Natural killer cell treated with Interleukin-12 subunit alpha and Interleukin-12 subunit beta and Interleukin-15 and Interleukin-18, amount 100 ng/mL, for 72 hours (primary cell): ENCODE data around the gene SF1. TPM values are rescaled to one million over a fixed set of nuclear protein-coding genes. Genes with fewer than 3 reads are reported as not detected.

Experiments used
- ATAC-seq, 2 donors: fragments of 150-1000 bp; cut with Tn5 transposase in 1 of 2; sonication (Bioruptor Pico), chemical (Tn5 transposase) in 1 of 2; 2 replicates each; pipeline ENCODE4 v1.10.0; 2021
- DNase-seq: peaks from one replicate; pipeline ENCODE4 v3.0.0; 2022; ENCODE audit warnings: low spot score
- H3K27ac Mint-ChIP-seq, 2 donors: 1 replicate in 1 of 2; 2 replicates in 1 of 2; pipeline ENCODE4 v1.8.0; 2022; ENCODE audit warnings: mixed read lengths in 2 of 2, mild to moderate bottlenecking in 1 of 2, moderate library complexity in 1 of 2
- H3K27me3 Mint-ChIP-seq, 2 donors: 1 replicate in 1 of 2; 2 replicates in 1 of 2; pipeline ENCODE4 v1.8.0; 2022; ENCODE audit warnings: mixed read lengths in 2 of 2
- H3K36me3 Mint-ChIP-seq: one replicate; pipeline ENCODE4 v1.8.0; 2022; ENCODE audit warnings: mixed read lengths
- H3K4me1 Mint-ChIP-seq, 2 donors: 1 replicate in 1 of 2; 2 replicates in 1 of 2; pipeline ENCODE4 v1.8.0; 2022; ENCODE audit warnings: low read depth in 2 of 2, mixed read lengths in 2 of 2, mild to moderate bottlenecking in 1 of 2
- H3K4me3 Mint-ChIP-seq: one replicate; pipeline ENCODE4 v1.8.0; 2022; ENCODE audit warnings: mixed read lengths
- H3K9me3 Mint-ChIP-seq: 2 replicates; pipeline ENCODE4 v1.8.0; 2022; ENCODE audit warnings: mixed read lengths
- total RNA-seq, 2 donors: library from RNA; stranded (reverse); gene quantifications; one replicate each; pipeline ENCODE4 v1.2.3, GENCODE V29; 2022

The SF1 gene
- total RNA-seq, 2 donors from 2014 or later = 376 to 425 TPM

- no peaks in the 10 kb centered on the region for H3K9me3 Mint-ChIP-seq
- ATAC-seq (peak; percentile 63 to 69), DNase-seq (peak; percentile 80)
- no peaks in the 10 kb centered on the region for H3K27me3 Mint-ChIP-seq
- H3K4me3 Mint-ChIP-seq = peak overlapping the region; percentile 82
- peaks cover 17 to 27% of the 10 kb centered on the region in 2 donors for H3K4me1 Mint-ChIP-seq
- H3K36me3 Mint-ChIP-seq = no peaks in the 10 kb centered on the region
- peak overlapping the region; percentile 67 to 75 for H3K27ac Mint-ChIP-seq
Measured at GRCh38 chr11:64745521-64746328, 32.6 kb downstream of the SF1 start.

DNA sequence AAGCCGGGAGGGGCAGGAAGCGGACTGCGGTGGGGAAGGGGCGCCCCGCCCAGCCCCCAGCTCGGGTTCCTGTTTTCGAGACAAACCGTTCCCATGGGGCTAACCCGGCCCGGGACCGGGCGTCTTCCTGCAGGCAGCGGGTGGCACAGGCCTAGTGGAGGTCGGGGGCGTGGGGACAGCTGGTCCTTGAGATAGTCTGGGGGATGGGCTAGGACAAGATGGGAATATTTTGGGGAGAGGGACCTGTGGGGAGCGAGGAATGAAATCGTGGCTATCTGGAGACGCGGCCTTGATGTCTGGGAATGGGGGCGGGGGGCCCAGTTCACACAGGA is 33.2 kb downstream of the SF1 start:
- H3K27me3 Mint-ChIP-seq = no peaks in the 10 kb centered on the region
- DNase-seq (no peak), ATAC-seq (peak; percentile 2 to 34)
- H3K4me3 Mint-ChIP-seq = peak overlapping the region; percentile 82
- H3K36me3 Mint-ChIP-seq = no peaks in the 10 kb centered on the region
- H3K27ac Mint-ChIP-seq = peak overlapping the region; percentile 67 to 75
- H3K4me1 Mint-ChIP-seq = peaks cover 23 to 27% of the 10 kb centered on the region in 2 donors
- H3K9me3 Mint-ChIP-seq = no peaks in the 10 kb centered on the region

DNA sequence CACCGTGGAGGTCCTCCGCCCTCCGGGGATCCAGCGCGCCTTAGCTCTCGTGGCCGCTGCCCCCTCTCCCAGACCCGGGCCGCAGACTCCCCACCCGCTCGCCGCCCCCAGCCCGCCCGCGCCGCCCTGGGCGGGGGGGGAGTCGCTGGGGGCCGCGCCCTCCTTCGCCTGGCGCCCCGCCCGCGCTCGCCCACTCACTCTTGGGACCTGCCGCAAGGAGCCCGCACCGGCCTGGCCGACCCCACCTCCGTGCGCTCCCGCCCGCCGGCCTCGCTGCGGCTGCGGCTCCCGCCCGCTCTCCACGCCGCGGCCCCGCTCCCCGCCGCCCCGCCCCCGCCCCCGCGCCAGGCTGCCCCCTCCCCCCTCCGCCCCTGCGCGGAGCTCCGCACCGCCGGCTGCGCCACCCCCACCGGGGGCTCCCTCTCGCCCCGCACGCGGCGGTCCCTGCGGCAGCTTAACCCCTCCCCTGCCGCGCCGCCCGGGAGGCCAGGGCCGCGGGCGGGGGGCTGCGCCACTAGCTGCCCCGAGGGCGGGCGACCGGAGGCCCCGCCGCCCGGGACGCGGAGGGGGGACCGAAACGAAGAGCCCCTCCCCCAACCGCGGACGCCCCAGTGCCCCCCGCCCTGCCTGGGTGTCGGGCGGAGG is 33.7 kb downstream of the SF1 start:
- H3K36me3 Mint-ChIP-seq = no peaks in the 10 kb centered on the region
- H3K27me3 Mint-ChIP-seq = no peaks in the 10 kb centered on the region
- H3K9me3 Mint-ChIP-seq = no peaks in the 10 kb centered on the region
- peaks cover 24 to 28% of the 10 kb centered on the region in 2 donors for H3K4me1 Mint-ChIP-seq
- DNase-seq = no peak
- peak overlapping the region; percentile 86 to 89 for H3K27ac Mint-ChIP-seq
- H3K4me3 Mint-ChIP-seq = peak overlapping the region; percentile 95
- ATAC-seq = peak; percentile 1

DNA sequence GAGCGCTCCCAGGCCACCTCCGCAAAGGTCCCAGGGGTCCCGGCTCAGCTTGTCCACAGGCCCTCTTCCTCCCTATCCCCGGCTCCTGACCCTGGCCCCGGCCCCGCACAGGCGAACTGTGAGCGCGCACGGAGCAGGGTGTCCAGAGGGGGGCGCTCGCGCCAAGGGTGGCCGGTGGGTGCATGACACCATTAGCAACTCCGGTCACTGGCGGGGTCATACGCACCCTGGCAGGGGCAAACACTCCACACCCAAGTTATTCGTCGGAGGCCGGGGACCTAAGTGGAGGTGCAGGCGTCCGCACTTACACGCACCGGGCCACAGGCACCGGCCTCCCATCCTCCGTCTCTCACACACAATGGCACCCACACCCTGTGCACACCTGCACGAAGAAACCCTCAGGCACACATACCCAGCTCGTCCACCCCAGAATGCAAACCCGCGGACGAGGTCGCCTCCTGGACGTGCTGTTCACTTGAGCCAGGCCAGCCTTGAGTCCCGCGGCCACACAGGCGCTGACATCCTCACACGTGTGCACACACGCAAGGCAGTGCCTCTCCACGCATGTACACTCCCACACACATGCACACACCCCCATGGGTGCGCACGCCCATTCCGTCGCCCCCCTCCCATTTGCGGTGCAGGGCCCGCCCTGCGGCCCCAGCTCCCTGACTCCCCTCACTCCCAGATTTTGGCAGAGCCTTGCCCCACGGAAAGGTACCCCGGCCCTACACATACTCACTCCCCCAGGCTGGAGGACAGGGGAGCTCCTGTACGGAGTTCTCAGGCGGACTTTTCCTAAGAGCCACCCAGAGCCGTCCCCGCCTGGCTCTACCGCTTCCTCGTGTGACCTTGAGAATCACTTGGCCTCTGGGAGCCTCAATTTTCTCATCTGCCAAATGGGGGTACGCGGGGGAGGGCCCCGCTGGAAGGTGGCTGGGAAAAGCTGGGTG is 34.5 kb downstream of the SF1 start, which contains the start of gene RASGRP2:
RASGRP2 (minus strand) TSS at position 552 of the 953 bp plus-strand sequence. CDS start 1,276 bp downstream, outside the sequence.
- peak; percentile 78 for DNase-seq
- Mint-ChIP-seq H3K27ac (peak within 1 kb of the TSS; percentile 86 to 89), H3K36me3 (no peaks in the 10 kb centered on the region), H3K27me3 (no peaks in the 10 kb centered on the region), H3K4me3 (peak within 1 kb of the TSS; percentile 95), H3K9me3 (no peaks in the 10 kb centered on the region), H3K4me1 (peaks cover 24 to 31% of the 10 kb centered on the region in 2 donors)
- peak; percentile 58 to 62 for ATAC-seq

DNA sequence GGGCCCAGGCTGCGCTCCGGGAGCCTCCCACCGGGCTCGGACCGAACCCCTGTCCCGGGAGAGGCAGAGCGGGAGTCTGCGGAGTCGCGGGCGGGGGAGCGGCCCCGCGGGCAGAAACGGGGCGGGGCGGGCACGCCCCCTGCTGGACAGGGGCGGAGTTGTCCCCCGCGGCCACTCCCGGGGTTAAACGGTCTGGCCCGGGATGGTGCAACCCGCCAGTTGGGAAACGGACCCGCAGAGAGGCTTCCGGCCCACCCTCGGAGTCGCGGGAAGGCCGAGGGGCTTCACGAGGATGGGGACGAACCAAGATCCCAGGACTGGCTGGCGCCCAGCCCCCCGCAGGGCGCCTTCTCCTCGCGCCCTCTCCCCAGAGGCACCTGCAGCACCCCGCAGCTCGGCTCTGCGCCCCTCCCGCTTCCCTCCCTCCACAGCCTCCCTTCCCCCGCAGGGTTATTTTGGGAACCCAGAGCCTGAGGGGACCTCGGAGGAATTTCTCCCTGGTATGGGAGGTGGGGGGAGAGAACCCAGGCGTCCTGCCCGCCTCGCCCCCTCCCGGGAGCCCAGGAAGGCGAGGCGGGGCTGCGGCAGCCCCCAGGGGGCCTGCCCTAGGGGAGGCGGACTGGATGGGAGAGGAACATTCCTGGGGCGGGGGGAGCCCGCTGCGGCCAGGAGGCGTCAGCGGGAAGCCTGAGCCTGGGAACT is 35.3 kb downstream of the SF1 start:
- H3K27me3 Mint-ChIP-seq = no peaks in the 10 kb centered on the region
- peak overlapping the region; percentile 86 to 89 for H3K27ac Mint-ChIP-seq
- peak; percentile 88 for DNase-seq
- no peaks in the 10 kb centered on the region for H3K36me3 Mint-ChIP-seq
- H3K4me3 Mint-ChIP-seq = peak overlapping the region; percentile 95
- peak; percentile 63 to 79 for ATAC-seq
- peaks cover 24 to 29% of the 10 kb centered on the region in 2 donors for H3K4me1 Mint-ChIP-seq
- H3K9me3 Mint-ChIP-seq = no peaks in the 10 kb centered on the region

DNA sequence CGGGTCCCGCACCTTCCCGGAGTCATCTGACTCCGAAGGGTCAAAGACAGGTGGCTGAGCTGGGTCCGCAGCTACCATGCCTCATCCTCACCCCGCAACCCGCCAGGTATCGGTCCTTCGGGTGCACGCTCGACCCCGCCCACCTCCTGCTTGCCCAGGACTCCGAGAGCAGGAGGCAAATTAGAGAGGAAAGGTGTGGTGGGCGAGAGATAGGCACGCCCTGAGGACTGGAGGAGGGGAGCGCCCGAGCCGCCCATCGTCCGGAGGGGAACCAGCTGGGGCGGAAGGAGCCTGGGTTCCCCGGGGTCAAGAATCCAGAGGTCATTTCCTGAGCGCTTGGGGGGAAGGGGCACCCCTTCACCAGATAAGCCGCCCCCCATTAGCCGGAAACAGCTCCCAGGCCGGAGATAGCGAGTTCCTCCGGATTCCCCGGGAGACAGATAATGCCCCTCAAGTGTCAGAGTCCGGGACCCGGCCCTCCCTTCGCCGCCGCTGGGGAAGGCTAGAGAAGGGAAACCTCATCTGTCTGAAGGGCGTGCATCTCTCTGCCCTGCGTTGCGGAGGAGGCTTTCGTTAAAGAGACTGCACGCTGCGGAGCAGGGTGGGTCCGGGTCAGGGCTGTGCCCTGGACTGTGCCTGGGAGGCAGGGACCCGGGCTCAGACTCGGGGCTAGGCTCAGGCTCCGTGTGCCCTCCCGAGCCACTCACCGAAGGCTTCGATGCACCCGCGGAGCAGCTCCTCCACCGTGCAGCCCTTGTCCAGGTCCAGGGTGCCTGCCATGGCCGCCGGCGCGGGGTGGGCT is 36.1 kb downstream of the SF1 start:
- peaks cover 24 to 28% of the 10 kb centered on the region in 2 donors for H3K4me1 Mint-ChIP-seq
- H3K9me3 Mint-ChIP-seq = no peaks in the 10 kb centered on the region
- H3K27ac Mint-ChIP-seq = peak overlapping the region in 1 of 2 donors; percentile 62
- DNase-seq (no peak), ATAC-seq (peak; percentile 19 to 33)
- H3K4me3 Mint-ChIP-seq = peak overlapping the region; percentile 75
- no peaks in the 10 kb centered on the region for H3K36me3 Mint-ChIP-seq
- H3K27me3 Mint-ChIP-seq = no peaks in the 10 kb centered on the region

- H3K9me3 Mint-ChIP-seq = no peaks in the 10 kb centered on the region
- peak overlapping the region; percentile 75 for H3K4me3 Mint-ChIP-seq
- H3K27me3 Mint-ChIP-seq = no peaks in the 10 kb centered on the region
- ATAC-seq (no peak), DNase-seq (no peak)
- H3K4me1 Mint-ChIP-seq = peaks cover 24 to 28% of the 10 kb centered on the region in 2 donors
- H3K27ac Mint-ChIP-seq = peak overlapping the region in 1 of 2 donors; percentile 62
- no peaks in the 10 kb centered on the region for H3K36me3 Mint-ChIP-seq
Measured at GRCh38 chr11:64741375-64742086, 36.8 kb downstream of the SF1 start.

DNA sequence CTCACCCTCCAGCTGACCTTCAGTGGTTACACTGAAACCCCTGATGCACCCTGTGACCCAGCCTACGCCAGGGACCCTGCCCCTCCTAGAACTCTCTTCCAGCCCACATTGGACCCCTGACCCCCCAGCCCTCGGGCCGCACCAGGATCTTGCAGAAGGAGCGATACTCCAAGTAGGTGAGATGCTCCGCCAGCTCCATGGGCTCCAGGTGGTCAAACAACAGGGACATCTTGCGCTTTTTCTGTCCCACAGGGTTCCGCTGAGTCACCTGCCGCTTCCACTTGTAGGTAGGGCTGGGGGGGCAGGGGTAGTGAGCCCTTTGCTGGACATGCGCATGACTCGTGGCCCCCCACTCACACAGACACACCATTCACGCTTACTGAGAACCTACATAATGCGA is 38.5 kb downstream of the SF1 start:
- ATAC-seq = no peak
- H3K27ac Mint-ChIP-seq = peak overlapping the region in 1 of 2 donors; percentile 22
- no peaks in the 10 kb centered on the region for H3K9me3 Mint-ChIP-seq
- no peaks in the 10 kb centered on the region for H3K36me3 Mint-ChIP-seq
- H3K27me3 Mint-ChIP-seq = no peaks in the 10 kb centered on the region
- DNase-seq = no peak
- H3K4me3 Mint-ChIP-seq = no peak overlapping the region
- peaks cover 29 to 31% of the 10 kb centered on the region in 2 donors for H3K4me1 Mint-ChIP-seq

- Mint-ChIP-seq H3K27me3 (no peaks in the 10 kb centered on the region), H3K4me1 (peaks cover 17 to 19% of the 10 kb centered on the region in 2 donors), H3K27ac (peak overlapping the region in 1 of 2 donors; percentile 85)
Measured at GRCh38 chr11:64736654-64737053, 41.7 kb downstream of the SF1 start.

GRCh38 chr11:64735725-64736259 is 42.5 kb downstream of the SF1 start:
- no peaks in the 10 kb centered on the region for H3K27me3 Mint-ChIP-seq
- H3K36me3 Mint-ChIP-seq = no peaks in the 10 kb centered on the region
- no peak for DNase-seq
- peaks cover 13 to 17% of the 10 kb centered on the region in 2 donors for H3K4me1 Mint-ChIP-seq
- peak overlapping the region in 1 of 2 donors; percentile 85 for H3K27ac Mint-ChIP-seq
- no peak overlapping the region for H3K4me3 Mint-ChIP-seq
- H3K9me3 Mint-ChIP-seq = no peaks in the 10 kb centered on the region
- ATAC-seq = peak in 1 of 2 donors; percentile 21

More at GRCh38 chr11:64736654-64737053, 41.7 kb downstream of the SF1 start:
- Mint-ChIP-seq H3K36me3 (no peaks in the 10 kb centered on the region), H3K9me3 (no peaks in the 10 kb centered on the region), H3K4me3 (no peak overlapping the region)
- ATAC-seq (no peak), DNase-seq (no peak)

GRCh38 chr11:64734811-64735724 is 43.3 kb downstream of the SF1 start:
- no peaks in the 10 kb centered on the region for H3K27me3 Mint-ChIP-seq
- peaks cover 5 to 11% of the 10 kb centered on the region in 2 donors for H3K4me1 Mint-ChIP-seq
- no peaks in the 10 kb centered on the region for H3K9me3 Mint-ChIP-seq
- H3K36me3 Mint-ChIP-seq = no peaks in the 10 kb centered on the region
- DNase-seq = no peak
- no peak for ATAC-seq
- H3K4me3 Mint-ChIP-seq = no peak overlapping the region
- H3K27ac Mint-ChIP-seq = peak overlapping the region in 1 of 2 donors; percentile 65
